Breast epithelium (tissue), 4 donors: ENCODE results near the gene MAD1L1. TPM values are rescaled to one million over a fixed set of nuclear protein-coding genes. Genes with fewer than 3 reads are reported as not detected.
"Not testable (repeated sequence)": the region's sequence is repeated elsewhere in the genome, so short reads cannot be mapped to it uniquely, and the experiment has no call there.

Source experiments
- DNase-seq, 2 donors: peaks; one replicate each; pipeline ENCODE4 v3.0.0-alpha.2; 2019; ENCODE audit warnings: low spot score in 2 of 2
- H3K27ac ChIP-seq, 2 donors: fragments of 200-600 bp; sonication (generic) in 1 of 2; one replicate each; pipeline ENCODE4 v1.5.1; 2016 to 2019; ENCODE audit warnings: mild to moderate bottlenecking in 1 of 2
- H3K27me3 ChIP-seq, 2 donors: fragments of 200-600 bp; sonication (generic) in 1 of 2; one replicate each; pipeline versions ENCODE4 v1.5.1 to v1.6.0; 2017 to 2019; ENCODE audit warnings: control low read depth in 1 of 2, mild to moderate bottlenecking in 1 of 2
- H3K36me3 ChIP-seq: fragments of 200-600 bp; one replicate; pipeline ENCODE4 v1.5.1; 2019
- H3K4me1 ChIP-seq, 2 donors: fragments of 200-600 bp; sonication (generic); one replicate each; pipeline ENCODE4 v1.5.1; 2016 to 2019; ENCODE audit warnings: control low read depth in 1 of 2
- H3K4me3 ChIP-seq, 3 donors: fragments of 200-600 bp; sonication (generic); 1 replicate in 2 of 3; 2 replicates in 1 of 3; pipeline ENCODE4 v1.5.1; 2016 to 2019; ENCODE audit warnings: mild to moderate bottlenecking in 3 of 3, moderate library complexity in 2 of 3
- H3K9me3 ChIP-seq, 2 donors: fragments of 200-600 bp; sonication (generic) in 1 of 2; one replicate each; pipeline ENCODE4 v1.5.1; 2016 to 2019; ENCODE audit warnings: control low read depth in 1 of 2
- POLR2A ChIP-seq: fragments of 450-650 bp; IDR thresholded peaks from one replicate; pipeline ENCODE4 v1.6.1; 2016; ENCODE audit warnings: antibody characterized with exemption, mild to moderate bottlenecking, moderate library complexity
- POLR2AphosphoS5 ChIP-seq, 3 donors: sonication (generic); formaldehyde crosslinking; IDR thresholded peaks; one replicate each; pipeline ENCODE4 v1.6.1; 2017; ENCODE audit warnings: antibody characterized with exemption in 3 of 3
- intact Hi-C: fragments of 100-400 bp; cut with DNase I; formaldehyde crosslinking; loops from one replicate; pipeline ENCODE4 v1.15.1; 2023; ENCODE audit warnings: low total_unique reads
- total RNA-seq, 3 donors: library from RNA; depleted of rRNA; stranded (reverse); fragments of >200 nt; gene quantifications; one replicate each; pipeline ENCODE4 v1.1.0, GENCODE V29; 2016
- TF ChIP-seq, protein P1 (sequence below), 3 donors: fragments of 450-650 bp; IDR thresholded peaks; one replicate each; pipeline ENCODE4 v1.5.1; 2016 to 2017; ENCODE audit warnings: antibody characterized with exemption in 3 of 3, mild to moderate bottlenecking in 3 of 3, moderate library complexity in 3 of 3

MAD1L1 gene
- total RNA-seq, 3 donors from 2014 or later = 27.7 to 33.9 (median 28.8) TPM

- no peaks in the 10 kb centered on the region for H3K27me3 ChIP-seq
- no peak for DNase-seq
- H3K4me3 ChIP-seq = no peak overlapping the region
- H3K36me3 ChIP-seq = no peaks in the 10 kb centered on the region
- no peaks in the 10 kb centered on the region for H3K9me3 ChIP-seq
- no peak overlapping the region for H3K27ac ChIP-seq
- H3K4me1 ChIP-seq = no peaks in the 10 kb centered on the region
- intact Hi-C loops = no loop called here
- TF ChIP-seq POLR2A (no peak), POLR2AphosphoS5 (IDR thresholded peaks at IDR 0.05) (no peak)
- TF ChIP-seq, protein P1, sequence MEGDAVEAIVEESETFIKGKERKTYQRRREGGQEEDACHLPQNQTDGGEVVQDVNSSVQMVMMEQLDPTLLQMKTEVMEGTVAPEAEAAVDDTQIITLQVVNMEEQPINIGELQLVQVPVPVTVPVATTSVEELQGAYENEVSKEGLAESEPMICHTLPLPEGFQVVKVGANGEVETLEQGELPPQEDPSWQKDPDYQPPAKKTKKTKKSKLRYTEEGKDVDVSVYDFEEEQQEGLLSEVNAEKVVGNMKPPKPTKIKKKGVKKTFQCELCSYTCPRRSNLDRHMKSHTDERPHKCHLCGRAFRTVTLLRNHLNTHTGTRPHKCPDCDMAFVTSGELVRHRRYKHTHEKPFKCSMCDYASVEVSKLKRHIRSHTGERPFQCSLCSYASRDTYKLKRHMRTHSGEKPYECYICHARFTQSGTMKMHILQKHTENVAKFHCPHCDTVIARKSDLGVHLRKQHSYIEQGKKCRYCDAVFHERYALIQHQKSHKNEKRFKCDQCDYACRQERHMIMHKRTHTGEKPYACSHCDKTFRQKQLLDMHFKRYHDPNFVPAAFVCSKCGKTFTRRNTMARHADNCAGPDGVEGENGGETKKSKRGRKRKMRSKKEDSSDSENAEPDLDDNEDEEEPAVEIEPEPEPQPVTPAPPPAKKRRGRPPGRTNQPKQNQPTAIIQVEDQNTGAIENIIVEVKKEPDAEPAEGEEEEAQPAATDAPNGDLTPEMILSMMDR (IDR thresholded peaks at IDR 0.05) = no peak
These were observed 252.9 kb downstream of the MAD1L1 start for GRCh38 chr7:1979591-1980560.

DNA sequence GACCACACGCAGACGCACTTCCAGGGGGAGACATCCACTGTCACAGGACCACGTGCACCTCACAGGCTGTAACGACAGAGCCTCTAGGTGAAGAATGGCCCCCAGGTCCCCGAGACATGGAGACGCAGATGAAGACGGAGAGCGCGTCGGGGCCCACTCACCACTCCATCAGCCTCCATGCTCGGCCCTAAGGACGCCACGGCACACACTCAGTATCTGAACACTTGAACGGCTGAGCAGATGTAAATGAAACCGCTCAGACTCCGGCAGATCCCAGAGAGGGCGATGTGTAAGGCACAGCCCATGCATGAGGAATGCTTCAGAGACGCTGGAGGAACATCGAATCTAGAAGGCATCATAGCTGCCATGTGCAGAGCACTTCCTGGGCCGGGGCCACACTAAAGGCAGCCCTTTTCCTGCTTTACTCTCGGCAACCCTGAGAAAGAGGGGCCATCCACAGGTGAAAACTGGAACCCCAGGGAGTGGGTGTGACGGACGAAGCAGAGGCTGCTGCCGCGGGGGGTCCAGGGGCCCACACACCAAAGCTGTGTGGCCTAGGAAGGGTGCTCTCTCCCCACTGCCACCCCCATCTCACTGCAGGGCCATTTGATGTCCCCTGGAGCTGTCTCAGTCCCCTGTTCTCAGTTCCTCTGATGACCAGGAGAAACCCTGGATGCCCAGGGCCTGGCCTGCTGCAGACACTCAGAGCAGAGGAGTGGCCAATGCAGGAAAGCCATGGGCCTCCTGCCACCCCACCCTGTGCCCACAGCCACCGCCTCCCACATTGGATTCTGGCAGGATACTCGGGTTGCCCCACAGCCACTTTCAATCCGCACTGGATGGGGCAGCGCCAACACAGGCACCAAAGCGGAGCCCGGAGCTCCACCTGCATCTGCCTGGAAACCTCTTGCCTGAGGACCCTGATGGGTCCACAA, 253.8 kb downstream of the MAD1L1 start:
- H3K27me3 ChIP-seq = no peaks in the 10 kb centered on the region
- no peaks in the 10 kb centered on the region for H3K4me1 ChIP-seq
- H3K9me3 ChIP-seq = no peaks in the 10 kb centered on the region
- DNase-seq = no peak
- intact Hi-C loops = no loop called here
- no peak overlapping the region for H3K27ac ChIP-seq
- no peaks in the 10 kb centered on the region for H3K36me3 ChIP-seq
- TF ChIP-seq POLR2A (no peak), POLR2AphosphoS5 (IDR thresholded peaks at IDR 0.05) (no peak)
- TF ChIP-seq, protein P1 (IDR thresholded peaks at IDR 0.05) = no peak
- no peak overlapping the region for H3K4me3 ChIP-seq

- no peak overlapping the region for H3K4me3 ChIP-seq
- no peaks in the 10 kb centered on the region for H3K27me3 ChIP-seq
- H3K36me3 ChIP-seq = no peaks in the 10 kb centered on the region
- no peak overlapping the region for H3K27ac ChIP-seq
- TF ChIP-seq, protein P1 (IDR thresholded peaks at IDR 0.05) = no peak
- no peak for TF ChIP-seq POLR2AphosphoS5 (IDR thresholded peaks at IDR 0.05)
- TF ChIP-seq POLR2A = no peak
- intact Hi-C loops = no loop called here
- no peak for DNase-seq
- H3K9me3 ChIP-seq = no peaks in the 10 kb centered on the region
- H3K4me1 ChIP-seq = no peaks in the 10 kb centered on the region
These were observed 254.8 kb downstream of the MAD1L1 start for GRCh38 chr7:1977876-1978441.

GRCh38 chr7:1977059-1977875, 255.5 kb downstream of the MAD1L1 start:
- H3K4me1 ChIP-seq = no peaks in the 10 kb centered on the region
- H3K4me3 ChIP-seq = no peak overlapping the region
- intact Hi-C loops = no loop called here
- H3K36me3 ChIP-seq = no peaks in the 10 kb centered on the region
- no peak for DNase-seq
- TF ChIP-seq POLR2AphosphoS5 (IDR thresholded peaks at IDR 0.05) (no peak), POLR2A (no peak)
- TF ChIP-seq, protein P1 (IDR thresholded peaks at IDR 0.05) = no peak
- H3K27me3 ChIP-seq = no peaks in the 10 kb centered on the region
- H3K9me3 ChIP-seq = no peaks in the 10 kb centered on the region
- H3K27ac ChIP-seq = no peak overlapping the region

DNA sequence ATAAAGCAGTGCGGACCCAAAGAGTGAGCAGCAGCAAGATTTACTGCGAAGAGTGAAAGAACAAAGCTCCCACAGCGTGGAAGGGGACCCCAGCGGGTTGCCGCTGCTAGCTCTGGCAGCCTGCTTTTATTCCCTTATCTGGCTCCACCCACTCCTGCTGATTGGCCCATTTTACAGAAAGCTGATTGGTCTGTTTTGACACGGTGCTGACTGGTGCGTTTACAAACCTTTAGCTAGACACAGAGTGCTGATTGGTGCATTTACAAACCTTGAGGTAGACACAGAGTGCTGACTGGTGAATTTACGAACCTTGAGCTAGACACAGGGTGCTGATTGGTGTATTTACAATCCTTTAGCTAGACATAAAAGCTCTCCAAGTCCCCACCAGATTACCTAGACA, 256.2 kb downstream of the MAD1L1 start:
- intact Hi-C loops, H3K4me3 ChIP-seq, DNase-seq, H3K36me3 ChIP-seq, H3K27me3 ChIP-seq, H3K27ac ChIP-seq, H3K4me1 ChIP-seq, H3K9me3 ChIP-seq: not testable (repeated sequence)
